ENCODE results near the gene IVL. TPM values are rescaled to one million over a fixed set of nuclear protein-coding genes. Genes with fewer than 3 reads are reported as not detected.

Gene IVL
- total RNA-seq, 1 experiment from 2014 or later, result not detected

- no peak for TF ChIP-seq POLR2AphosphoS5 (IDR thresholded peaks at IDR 0.05; ENCODE audit: low read depth, low read length)
- TF ChIP-seq TCF7L2 (IDR thresholded peaks at IDR 0.05; ENCODE audit: low read depth, low read length), result no peak
- TF ChIP-seq SIN3A (IDR thresholded peaks at IDR 0.05; ENCODE audit: borderline replicate concordance, insufficient read depth, low read depth, low read length), result no peak
- no peak for TF ChIP-seq REST (IDR thresholded peaks at IDR 0.05; ENCODE audit: insufficient read depth in 1 of 2, low read depth in 2 of 2, low read length in 1 of 2)
- no peak for TF ChIP-seq CTCF (IDR thresholded peaks at IDR 0.05)
- in situ Hi-C loops (cut with HindIII; ENCODE audit: low pct_unique_long_range_greater_than_20kb, low sequenced_read_pairs), result no loop called here
- ChIA-PET CTCF (no interaction called here), POLR2A (no interaction called here)
- no peaks in the 10 kb centered on the region for H3K36me3 ChIP-seq (ENCODE audit: control insufficient read depth, insufficient read depth, low read length)
- no peaks in the 10 kb centered on the region for H3K4me1 ChIP-seq (ENCODE audit: control insufficient read depth, insufficient read depth, low read length)
- no peaks in the 10 kb centered on the region; the same call in none of the 2 replicates for H3K27me3 ChIP-seq (ENCODE audit: control insufficient read depth, insufficient read depth, low read length)
- BruUV-seq (replicated peaks), result no TSS peak
- no peak overlapping the region for H3K4me3 ChIP-seq (ENCODE audit: low read depth in 2 of 2, low read length in 2 of 2)
- ATAC-seq, result no peak
- no peak for DNase-seq (ENCODE audit: low read depth, low spot score)
- intact Hi-C loops (cut with micrococcal nuclease; ENCODE audit: unreplicated experiment), result no loop called here
- H3K27ac ChIP-seq (ENCODE audit: low read length), result no peak overlapping the region
- H3K9me3 ChIP-seq (ENCODE audit: control insufficient read depth, insufficient read depth, low read depth, low read length), result no peaks in the 10 kb centered on the region
Measured at GRCh38 chr1:152888126-152888525, 20.2 kb upstream of the IVL start.

GRCh38 chr1:152899027-152899426 is 9.3 kb upstream of the IVL start:
- TF ChIP-seq REST (IDR thresholded peaks at IDR 0.05; ENCODE audit: insufficient read depth in 1 of 2, low read depth in 2 of 2, low read length in 1 of 2) (no peak), TCF7L2 (IDR thresholded peaks at IDR 0.05; ENCODE audit: low read depth, low read length) (no peak), POLR2AphosphoS5 (IDR thresholded peaks at IDR 0.05; ENCODE audit: low read depth, low read length) (no peak), SIN3A (IDR thresholded peaks at IDR 0.05; ENCODE audit: borderline replicate concordance, insufficient read depth, low read depth, low read length) (no peak), CTCF (IDR thresholded peaks at IDR 0.05) (no peak)
- intact Hi-C loops (cut with micrococcal nuclease; ENCODE audit: unreplicated experiment) (no loop called here), in situ Hi-C loops (cut with HindIII; ENCODE audit: low pct_unique_long_range_greater_than_20kb, low sequenced_read_pairs) (no loop called here)
- H3K27ac ChIP-seq (ENCODE audit: low read length), result no peak overlapping the region
- no peaks in the 10 kb centered on the region for H3K4me1 ChIP-seq (ENCODE audit: control insufficient read depth, insufficient read depth, low read length)
- CTCF ChIA-PET, result no interaction called here
- POLR2A ChIA-PET, result no interaction called here
- H3K4me3 ChIP-seq (ENCODE audit: low read depth in 2 of 2, low read length in 2 of 2), result no peak overlapping the region
- H3K36me3 ChIP-seq (ENCODE audit: control insufficient read depth, insufficient read depth, low read length), result no peaks in the 10 kb centered on the region
- DNase-seq (ENCODE audit: low read depth, low spot score) (no peak), ATAC-seq (no peak)
- H3K9me3 ChIP-seq (ENCODE audit: control insufficient read depth, insufficient read depth, low read depth, low read length), result no peaks in the 10 kb centered on the region
- H3K27me3 ChIP-seq (ENCODE audit: control insufficient read depth, insufficient read depth, low read length), result peaks cover 12% of the 10 kb centered on the region; the same call in 1 of the 2 replicates
- BruUV-seq (replicated peaks), result no TSS peak

All from Panc1 (cell line).